GM18499 (cell line): ENCODE data around the gene FAM187B.
A peak's percentile ranks its signal among the peaks of the same experiment; 100 is the strongest.
"Not testable (repeated sequence)": the region's sequence is repeated elsewhere in the genome, so short reads cannot be mapped to it uniquely, and the experiment has no call there.

Experiments used
- ATAC-seq: cut with Tn5 transposase; IDR thresholded peaks from one replicate; pipeline ENCODE4 v1.9.1; 2021; ENCODE audit warnings: moderate number of reproducible peaks; ENCODE audit not compliant: insufficient read depth, unreplicated experiment

Gene FAM187B

GRCh38 chr19:35216016-35216832 lies 12.3 kb downstream of the FAM187B start:
- ATAC-seq: no peak

DNA sequence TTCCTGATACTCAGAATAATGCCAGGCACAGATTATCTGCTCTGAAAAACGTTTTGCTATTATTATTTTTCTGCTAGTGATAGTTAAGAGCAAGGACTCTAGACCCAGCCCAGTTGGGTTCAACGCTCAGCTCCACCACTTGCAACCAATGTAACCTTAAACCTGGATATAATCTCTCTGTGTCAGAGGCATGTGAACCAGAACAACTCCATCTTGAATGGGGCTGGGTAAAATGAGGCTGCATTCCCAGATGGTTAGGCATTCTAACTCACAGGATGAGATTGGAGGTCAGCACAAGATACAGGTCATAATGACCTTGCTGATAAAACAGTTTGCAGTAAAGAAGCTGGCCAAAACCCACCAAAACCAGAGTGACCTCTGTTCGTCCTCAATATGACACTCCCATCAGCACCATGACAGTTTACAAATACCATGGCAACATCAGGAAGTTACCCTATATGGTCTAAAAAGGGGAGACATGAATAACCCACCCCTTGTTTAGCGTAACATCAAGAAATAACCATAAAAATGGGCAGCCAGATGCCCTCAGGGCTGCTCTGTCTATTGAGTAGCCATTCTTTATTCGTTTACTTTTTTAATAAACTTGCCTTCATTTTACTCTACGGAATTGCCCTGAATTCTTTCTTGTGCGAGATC lies 13.6 kb downstream of the FAM187B start:
- ATAC-seq: no peak

DNA sequence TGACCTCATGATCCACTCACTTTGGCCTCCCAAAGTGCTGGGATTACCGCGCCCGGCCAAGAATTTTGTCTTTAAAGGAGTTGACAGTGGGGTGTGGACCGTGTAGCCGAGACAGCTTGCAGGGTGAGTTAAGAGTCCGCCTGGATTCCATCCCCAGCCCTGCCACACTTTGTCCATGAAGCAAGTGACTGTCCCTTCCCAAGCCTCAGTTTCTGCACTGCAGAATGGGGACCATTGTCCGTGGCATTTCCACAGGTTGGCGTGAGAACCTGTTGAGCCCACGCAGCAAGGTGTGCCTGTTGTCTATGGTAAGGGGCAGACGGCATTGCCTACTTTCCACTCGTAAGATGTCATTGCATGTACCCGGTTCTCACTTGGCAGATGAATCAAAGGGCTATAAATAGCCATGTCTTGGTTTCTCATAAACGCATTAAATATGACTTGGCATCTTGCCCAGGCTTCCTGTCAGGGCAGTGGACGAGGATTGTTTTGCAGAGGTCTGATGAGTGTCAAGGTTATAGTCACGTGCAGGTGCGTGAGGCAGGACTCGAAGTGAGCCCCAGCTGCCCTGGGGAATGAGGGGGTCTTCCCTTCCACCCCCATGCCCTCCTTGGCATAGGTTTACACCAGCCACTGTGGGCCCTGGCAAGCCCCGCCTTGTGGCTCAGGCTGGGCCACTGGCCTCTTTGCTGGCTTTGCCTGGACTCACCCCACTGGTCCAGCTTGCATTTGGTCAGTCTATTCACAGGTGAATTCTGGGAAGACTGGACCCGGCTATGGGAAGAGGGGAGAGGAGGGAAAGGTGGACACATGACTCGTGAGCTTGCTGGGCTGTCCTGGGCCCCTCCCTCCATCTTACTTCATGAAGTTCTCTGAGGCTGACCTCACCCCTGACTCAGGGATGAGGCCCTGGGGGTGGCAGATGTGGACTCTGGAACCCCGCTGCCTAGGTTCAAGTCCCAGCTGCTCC lies 14.6 kb downstream of the FAM187B start:
- peak; percentile 50 for ATAC-seq

GRCh38 chr19:35212241-35212640 lies 16.3 kb downstream of the FAM187B start:
- ATAC-seq: no peak

DNA sequence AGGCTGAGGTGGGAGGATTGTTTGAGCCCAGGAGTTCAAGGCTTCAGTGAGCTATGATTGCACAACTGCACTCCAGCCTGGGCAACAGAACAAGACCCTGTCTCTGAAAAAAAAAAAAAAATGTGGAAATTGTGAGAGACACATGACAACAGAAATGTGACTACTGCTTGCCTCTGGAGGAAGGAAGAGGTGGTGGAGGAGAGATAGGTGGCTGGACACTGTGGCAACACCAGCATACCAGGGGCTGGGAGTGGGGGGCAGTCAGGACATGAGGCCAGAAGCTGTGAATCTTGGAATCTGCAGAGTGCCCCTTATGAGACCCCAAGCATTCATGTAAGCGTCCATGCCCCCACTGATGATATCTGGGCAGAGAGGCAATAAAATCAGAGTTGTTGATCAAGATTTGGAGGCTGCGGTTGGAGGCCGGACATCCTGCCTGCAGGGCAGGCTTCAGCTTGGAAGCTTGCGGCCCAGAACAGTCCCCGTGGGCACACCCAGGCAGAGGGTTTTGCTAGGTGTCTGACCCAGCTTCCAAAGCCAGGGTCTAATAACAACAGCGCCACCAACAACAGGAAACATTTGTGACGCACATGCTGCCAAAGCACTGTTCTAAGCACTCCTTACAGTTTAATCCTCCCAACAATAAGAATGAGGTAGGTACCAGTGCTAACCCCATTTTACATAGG lies 16.9 kb downstream of the FAM187B start:
- ATAC-seq: no peak

GRCh38 chr19:35209646-35210045 lies 18.9 kb downstream of the FAM187B start:
- ATAC-seq: no peak

DNA sequence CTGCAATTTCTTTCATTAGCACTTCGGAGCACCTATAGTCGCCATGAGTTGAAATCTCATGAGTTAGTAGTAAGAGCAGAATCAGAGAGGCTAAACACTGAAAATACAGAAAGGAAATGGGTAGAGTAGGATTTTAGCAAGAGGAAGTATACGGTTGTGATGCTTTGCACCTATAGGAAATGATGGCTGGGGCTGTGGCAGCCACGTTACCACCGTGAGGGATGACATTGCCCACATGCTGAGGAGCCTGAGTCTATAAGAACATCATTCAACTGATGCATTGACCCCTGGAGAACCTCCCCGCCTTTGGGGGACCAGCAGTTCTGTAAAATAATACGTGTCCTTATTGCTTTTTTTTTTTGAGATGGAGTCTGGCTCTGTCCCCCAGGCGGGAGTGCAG lies 20.4 kb downstream of the FAM187B start:
- no peak for ATAC-seq

- ATAC-seq: no peak
Observed at GRCh38 chr19:35207391-35207871, 21.1 kb downstream of the FAM187B start.

GRCh38 chr19:35206855-35207254 lies 21.7 kb downstream of the FAM187B start:
- no peak for ATAC-seq

DNA sequence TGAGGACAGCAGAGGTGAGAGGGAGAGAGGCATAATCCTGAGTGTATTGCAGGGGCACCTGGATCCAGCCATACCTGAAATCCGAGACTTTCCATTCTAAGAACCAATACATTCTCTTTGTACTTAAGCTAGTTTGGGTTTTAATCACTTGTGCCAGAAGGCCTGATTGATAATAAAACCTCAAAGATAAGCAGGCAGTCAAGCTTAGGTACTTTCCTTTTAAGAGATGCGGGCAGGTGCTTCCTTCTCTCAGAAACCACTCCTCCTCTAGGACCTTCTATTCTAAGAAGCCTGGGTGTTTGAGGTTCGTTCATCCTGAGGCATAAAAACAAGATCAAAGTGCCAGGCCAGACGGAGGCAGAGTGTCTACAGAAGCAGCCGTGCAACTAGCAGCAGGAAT lies 22.2 kb downstream of the FAM187B start:
- no peak for ATAC-seq

GRCh38 chr19:35205733-35206323 lies 22.7 kb downstream of the FAM187B start:
- no peak for ATAC-seq

- no peak for ATAC-seq
Observed at GRCh38 chr19:35204799-35205732, 23.5 kb downstream of the FAM187B start.

DNA sequence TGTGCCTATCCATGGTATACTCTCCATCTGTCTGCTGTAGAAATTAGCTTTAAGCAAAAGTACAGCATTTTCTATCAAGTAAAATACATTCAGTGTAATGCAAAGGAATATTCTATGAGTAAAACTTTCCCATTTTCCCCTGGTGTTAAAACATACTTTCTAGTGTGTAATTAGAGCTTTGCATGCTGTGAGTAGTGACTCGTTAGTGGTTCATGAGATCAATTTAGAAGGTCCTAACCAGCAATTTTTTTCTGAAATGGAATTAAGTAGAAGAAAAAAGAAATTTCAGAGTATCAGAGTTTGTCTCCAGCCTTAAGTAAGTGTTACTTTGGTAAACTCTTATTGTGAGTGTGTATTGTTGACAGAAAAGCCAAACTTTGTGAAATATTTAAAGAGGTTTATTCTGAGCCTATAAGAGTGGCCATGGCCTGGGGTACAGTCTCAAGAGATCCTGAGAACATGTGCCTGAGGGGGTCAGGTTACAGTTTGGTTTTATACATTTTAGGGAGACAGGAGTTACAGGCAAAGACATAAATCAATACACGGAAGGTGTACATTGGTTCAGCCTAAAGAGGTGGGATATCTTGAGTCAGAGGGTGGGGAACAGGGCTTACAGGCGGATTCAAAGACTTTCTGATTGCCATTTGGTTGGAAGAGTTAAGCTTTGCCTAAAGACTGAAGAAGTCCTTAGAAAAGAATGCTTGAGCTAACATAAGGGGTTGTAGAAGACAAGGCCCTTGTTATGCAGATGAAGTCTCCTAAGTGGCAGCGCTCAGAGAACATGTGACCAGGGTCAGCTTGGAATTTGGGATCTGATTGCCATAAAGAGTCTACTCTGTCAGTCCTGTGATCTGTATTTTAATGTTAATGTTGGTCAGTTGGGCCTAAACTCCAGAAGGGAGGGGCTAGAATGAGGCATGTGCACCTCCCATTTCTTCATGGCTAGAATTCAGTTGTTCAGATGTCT lies 25.5 kb downstream of the FAM187B start:
- ATAC-seq: no peak

- no peak for ATAC-seq
Observed at GRCh38 chr19:35199481-35199880, 29.1 kb downstream of the FAM187B start.

DNA sequence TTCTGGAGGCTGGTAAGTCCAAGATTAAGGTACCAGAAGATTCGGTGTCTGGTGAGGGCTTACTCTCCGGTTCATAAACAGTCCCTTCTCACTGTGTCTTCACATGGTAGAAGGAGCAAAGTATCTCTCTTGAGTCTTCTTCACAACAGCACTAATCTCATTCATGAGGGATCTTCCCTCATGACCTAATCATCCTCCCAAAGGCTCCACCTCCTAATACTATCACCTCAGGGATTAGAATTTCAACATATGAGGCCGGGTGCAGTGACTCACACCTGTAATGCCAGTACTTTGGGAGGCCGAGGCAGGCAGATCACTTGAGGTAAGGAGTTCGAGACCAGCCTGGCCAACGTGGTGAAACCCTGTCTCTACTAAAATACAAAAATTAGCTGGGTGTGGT lies 31.7 kb downstream of the FAM187B start:
- not testable (repeated sequence) for ATAC-seq

DNA sequence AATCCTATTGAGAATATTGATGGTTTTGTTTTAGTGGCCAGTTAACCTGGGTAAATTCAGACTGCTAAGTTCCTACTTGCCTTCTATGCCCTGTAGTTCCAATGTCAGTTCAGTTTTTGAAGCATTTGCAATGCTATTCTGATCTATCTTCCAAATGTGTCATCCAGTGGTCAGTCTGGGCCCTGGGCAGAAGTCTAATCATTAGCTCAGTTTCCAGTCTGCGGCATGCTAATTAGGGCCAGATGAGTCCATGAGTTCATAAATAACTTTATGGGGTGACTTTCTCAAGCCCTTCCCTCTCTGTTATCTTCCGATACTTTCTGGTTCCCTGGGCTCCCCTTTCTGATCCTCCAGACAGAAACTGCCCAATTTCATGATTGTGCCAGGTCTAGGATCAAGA lies 32.7 kb downstream of the FAM187B start:
- no peak for ATAC-seq
